GM20431 (cell line): ENCODE results near the gene C4BPA.

Source experiments
- in situ Hi-C: fragments of 300-500 bp; cut with MseI, MboI; formaldehyde crosslinking; loops from one replicate; pipeline ENCODE4 v1.15.0; 2020; ENCODE audit warnings: low sequenced_read_pairs; ENCODE audit not compliant: unreplicated experiment

Gene C4BPA

GRCh38 chr1:207076181-207076955 lies 27.7 kb upstream of the C4BPA start:
- in situ Hi-C loops = loop anchor here (25.0 kb wide), 2 partner anchors 336 to 411 kb away; partner anchors contain the start of gene CR1

DNA sequence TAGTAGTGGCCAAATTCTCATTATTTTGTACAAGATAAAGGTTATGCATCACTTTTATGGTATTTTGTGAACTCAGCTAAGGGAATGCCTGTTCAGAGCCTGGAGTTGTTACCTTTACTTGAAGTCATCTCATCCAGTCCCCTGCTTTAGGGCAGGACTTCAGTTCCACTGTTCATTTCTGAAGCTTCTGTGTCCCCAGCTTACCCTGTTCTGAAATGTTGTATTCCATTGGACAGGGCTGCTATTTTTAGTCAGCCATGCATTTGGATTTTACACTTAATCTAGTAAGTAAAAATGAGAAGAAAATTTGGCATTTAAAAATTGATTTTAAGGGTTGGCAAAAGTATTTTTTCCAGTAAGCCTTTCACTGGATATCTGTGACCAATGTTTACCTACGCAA lies 27.0 kb upstream of the C4BPA start:
- in situ Hi-C loops = loop anchor here (25.0 kb wide), 2 partner anchors 335 to 410 kb away; partner anchors contain the start of gene CR1

DNA sequence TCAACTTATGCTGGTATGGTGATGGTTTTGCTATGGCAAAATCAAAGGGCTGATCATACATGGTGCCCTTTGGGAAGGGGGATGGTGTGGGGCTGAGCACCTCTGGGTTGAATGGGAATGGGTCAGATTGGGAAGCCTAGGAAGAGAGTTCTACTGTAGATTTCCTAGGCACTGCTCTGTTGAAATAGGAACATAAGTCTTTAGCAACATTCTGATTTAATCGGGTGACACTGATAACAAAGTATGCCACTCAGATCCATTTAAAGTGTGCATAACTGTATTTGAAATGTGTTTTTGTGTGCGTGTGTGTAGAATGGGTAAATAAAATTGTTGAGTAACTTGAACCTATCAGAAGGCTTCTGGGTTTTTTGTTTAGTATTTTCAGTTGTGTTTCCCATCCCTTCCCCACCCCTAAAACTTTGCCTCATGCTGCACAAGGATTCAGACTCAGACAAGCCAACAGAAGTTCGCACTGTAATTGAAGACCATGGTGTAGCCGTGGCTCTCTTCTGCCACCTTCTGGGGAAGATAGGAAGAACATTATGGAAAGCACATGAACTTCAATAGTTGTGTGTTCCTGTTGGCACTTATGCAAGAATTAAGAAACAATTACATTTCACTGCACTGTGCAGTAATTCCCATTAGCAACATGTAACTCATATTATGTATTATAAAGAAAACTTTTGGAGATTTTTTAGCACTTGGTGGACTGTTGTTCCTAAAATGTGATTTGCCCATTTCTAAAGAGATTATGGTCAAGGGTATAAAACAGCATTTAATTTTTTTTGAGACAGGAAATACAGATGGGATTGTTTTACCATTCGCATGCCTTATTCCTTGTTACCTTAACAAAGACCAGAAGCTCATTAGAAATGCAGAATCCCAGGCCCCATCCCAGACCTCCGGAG lies 26.3 kb upstream of the C4BPA start:
- in situ Hi-C loops = loop anchor here (25.0 kb wide), 2 partner anchors 335 to 410 kb away; partner anchors contain the start of gene CR1

DNA sequence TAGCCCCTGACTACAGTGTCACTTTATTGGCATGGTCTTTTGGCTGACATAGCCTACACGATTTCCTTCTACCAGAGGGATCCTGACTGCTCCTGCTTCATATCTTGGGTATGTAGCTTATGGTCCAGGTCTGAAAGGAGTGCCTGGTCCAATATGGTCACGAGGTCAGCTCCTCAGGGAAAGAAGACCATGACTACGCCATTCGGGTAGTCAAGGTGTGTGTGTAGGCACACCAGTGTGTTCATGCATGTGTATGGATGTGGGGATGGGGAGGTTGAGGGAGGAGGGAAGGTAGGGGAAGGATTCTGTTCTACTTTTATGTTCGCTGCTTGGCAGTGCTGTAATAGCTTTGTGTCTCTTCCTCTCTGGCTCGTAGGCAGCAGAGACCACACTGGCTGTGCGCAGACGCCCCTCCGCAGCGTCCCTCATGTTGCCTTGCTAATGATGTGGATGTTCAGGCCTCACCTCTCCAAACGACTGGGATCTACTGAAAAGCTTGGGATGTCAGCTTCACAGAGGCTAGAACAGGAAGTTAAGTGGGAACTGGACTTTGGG lies 25.4 kb upstream of the C4BPA start:
- in situ Hi-C loops = loop anchor here (25.0 kb wide), 2 partner anchors 334 to 409 kb away; partner anchors contain the start of gene CR1

GRCh38 chr1:207079706-207080241 lies 24.3 kb upstream of the C4BPA start:
- in situ Hi-C loops = loop anchor here (25.0 kb wide), 2 partner anchors 333 to 408 kb away; partner anchors contain the start of gene CR1

DNA sequence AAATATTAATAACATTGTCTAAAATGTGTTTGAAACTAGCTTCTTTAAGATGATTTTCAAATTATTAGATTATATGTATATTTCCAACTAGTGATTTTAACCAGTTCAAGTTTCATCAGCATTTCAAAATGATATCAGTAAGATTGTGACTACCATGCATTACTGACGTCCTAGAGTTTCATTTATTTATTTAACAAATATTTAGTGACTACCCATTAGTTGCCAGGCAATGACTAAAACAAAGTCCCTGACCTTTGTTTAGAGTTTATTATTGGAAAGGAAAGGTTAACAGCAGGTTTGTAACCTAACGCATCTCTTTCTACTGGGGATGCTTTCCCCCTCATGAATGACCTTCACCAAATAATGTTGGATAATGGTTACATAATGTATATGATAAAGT lies 22.9 kb upstream of the C4BPA start:
- in situ Hi-C loops = loop anchor here (25.0 kb wide), 2 partner anchors 331 to 406 kb away; partner anchors contain the start of gene CR1

- in situ Hi-C loops = loop anchor here (25.0 kb wide), 2 partner anchors 330 to 405 kb away; partner anchors contain the start of gene CR1
Observed at GRCh38 chr1:207081806-207082205, 22.2 kb upstream of the C4BPA start.

- in situ Hi-C loops = loop anchor here (25.0 kb wide), 2 partner anchors 328 to 403 kb away; partner anchors contain the start of gene CR1
Observed at GRCh38 chr1:207084232-207084631, 19.8 kb upstream of the C4BPA start.

DNA sequence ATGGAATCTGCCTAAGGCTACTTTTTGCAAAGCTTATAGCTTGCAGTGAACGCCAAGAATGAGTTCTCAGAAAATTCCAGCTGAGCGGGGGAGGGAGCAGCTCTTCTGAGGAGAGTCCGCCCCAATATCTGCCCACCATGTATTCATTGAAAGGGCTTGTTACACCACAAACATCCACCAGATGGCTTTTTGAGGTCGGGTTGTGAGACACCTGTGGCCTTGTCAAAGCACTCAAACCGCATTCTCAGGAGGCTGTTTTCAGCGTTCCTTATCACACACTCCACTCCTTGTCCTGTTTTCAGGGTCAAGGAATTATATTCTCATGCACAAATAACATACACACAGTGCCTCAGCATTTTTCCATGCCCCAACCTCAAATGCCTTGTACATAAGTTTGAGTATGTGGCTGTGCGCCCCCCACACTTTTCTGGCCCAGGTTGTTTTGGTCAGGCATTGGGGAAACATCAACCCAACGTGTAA lies 19.3 kb upstream of the C4BPA start:
- in situ Hi-C loops = loop anchor here (25.0 kb wide), 2 partner anchors 328 to 403 kb away; partner anchors contain the start of gene CR1

DNA sequence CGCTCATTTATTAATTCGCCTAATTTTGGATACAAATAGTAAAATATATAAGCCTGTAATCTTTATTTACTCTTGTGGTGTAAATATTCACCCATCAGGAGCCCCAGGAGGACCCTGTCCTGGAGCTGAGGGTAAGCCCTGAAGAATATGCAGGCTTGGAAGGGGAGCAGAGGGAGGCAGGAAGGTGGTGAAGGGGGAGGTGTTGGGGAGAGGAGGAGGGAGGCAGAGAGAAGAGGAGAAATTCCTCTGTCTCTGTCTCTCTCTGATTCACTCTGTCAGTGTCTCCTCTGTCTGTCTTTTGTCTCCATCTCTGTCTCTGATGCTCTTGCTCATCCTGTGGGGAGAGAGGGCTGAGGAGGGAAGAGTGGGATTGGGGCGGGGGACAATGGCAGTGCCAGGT lies 18.1 kb upstream of the C4BPA start:
- in situ Hi-C loops = loop anchor here (25.0 kb wide), 2 partner anchors 326 to 401 kb away; partner anchors contain the start of gene CR1

DNA sequence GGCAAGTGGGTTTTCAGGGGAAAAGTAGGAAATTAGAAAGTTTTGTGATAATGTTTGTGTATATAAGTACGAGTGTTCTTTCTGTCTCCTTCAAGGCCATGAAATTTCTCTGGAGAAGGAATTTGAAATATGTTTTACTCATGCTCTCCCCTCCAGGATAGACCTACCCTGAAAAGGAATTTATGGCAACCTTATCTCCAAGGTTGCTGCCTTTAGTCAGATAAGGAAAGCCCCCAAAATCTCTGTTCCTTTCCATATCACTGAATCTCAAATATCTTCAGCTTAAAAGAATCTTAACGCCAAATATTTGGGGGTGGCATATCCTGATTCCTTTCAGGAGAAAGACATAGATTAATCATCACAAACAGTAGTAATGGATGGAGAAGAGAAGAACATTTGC lies 15.9 kb upstream of the C4BPA start:
- in situ Hi-C loops = loop anchor here (25.0 kb wide), 2 partner anchors 324 to 399 kb away; partner anchors contain the start of gene CR1

DNA sequence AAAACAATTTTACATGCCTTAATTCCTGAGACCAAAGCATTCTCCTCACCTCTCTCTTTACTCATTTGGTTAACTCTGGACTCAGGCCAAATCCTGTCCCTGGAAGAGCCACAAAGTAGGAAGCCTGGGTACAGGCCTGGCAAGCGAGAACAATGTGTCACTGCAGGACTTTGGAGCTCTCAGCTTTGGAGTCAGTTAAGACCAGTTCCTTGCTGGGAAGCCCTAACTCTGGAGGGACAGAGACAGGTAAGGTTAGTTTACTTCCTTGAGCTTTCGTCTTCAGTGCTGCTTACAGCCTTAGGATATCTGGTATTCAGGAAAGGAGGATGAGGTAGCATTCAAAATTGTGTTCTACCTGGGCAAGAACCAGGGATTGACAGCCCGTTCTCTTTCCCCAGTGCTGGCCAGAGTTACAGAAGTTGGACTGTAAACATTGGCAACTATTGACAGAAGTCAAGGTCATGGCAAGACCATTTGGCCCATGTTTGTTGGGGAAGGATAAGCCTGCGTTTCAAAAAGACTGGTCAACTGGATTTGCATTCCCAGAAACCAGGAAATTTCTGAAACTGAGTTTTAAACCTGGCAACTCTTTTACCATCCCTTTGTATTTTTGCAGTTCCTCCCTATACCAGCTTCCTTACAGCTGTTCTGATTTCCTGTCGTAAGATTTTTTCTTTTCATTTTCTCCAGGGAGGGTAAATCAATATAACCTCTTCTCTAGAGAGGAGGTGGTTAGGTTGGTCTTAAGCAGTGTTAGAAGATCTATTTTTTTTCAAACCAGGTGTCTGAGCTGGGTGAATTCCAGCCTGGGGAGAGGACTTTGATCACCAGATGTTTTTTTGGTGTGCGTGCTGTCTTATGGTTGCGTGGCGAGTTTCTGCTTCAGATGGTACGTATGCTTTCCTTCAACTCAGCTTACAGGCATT lies 15.1 kb upstream of the C4BPA start, which contains the start of gene C4BPB:
C4BPB (plus strand) TSS at position 160 of the 926 bp plus-strand sequence; CDS start at position 832, 672 bp downstream.
- in situ Hi-C loops = loop anchor here (25.0 kb wide), 2 partner anchors 323 to 398 kb away; partner anchors contain the start of gene CR1

- in situ Hi-C loops = loop anchor here (25.0 kb wide), 2 partner anchors 323 to 398 kb away; partner anchors contain the start of gene CR1
Observed at GRCh38 chr1:207089627-207090355, 14.2 kb upstream of the C4BPA start.

- in situ Hi-C loops = loop anchor here (25.0 kb wide), 2 partner anchors 321 to 396 kb away; partner anchors contain the start of gene CR1
Observed at GRCh38 chr1:207091200-207091908, 12.7 kb upstream of the C4BPA start.

GRCh38 chr1:207093944-207094343 lies 10.1 kb upstream of the C4BPA start:
- in situ Hi-C loops = loop anchor here (25.0 kb wide), 2 partner anchors 318 to 393 kb away; partner anchors contain the start of gene CR1

- in situ Hi-C loops = loop anchor here (25.0 kb wide), 2 partner anchors 314 to 389 kb away; partner anchors contain the start of gene CR1
Observed at GRCh38 chr1:207097871-207098324, 6.1 kb upstream of the C4BPA start.
